ENCODE measurements around the gene GXYLT2.

GXYLT2 gene

GRCh38 chr3:72891053-72891855, 3.4 kb downstream of the GXYLT2 start:
- in situ Hi-C loops (cut with MboI; ENCODE audit: low sequenced_read_pairs) = no loop called here

- in situ Hi-C loops (cut with MboI; ENCODE audit: low sequenced_read_pairs) = no loop called here
Measured at GRCh38 chr3:72892081-72892775, 4.4 kb downstream of the GXYLT2 start.

- in situ Hi-C loops (cut with MboI; ENCODE audit: low sequenced_read_pairs) = no loop called here
Measured at GRCh38 chr3:72892870-72893269, 5.0 kb downstream of the GXYLT2 start.

- in situ Hi-C loops (cut with MboI; ENCODE audit: low sequenced_read_pairs) = no loop called here
Measured at GRCh38 chr3:72894976-72895552, 7.2 kb downstream of the GXYLT2 start.

GRCh38 chr3:72896996-72897757, 9.3 kb downstream of the GXYLT2 start:
- in situ Hi-C loops (cut with MboI; ENCODE audit: low sequenced_read_pairs) = no loop called here

- in situ Hi-C loops (cut with MboI; ENCODE audit: low sequenced_read_pairs) = no loop called here
Measured at GRCh38 chr3:72897758-72898007, 9.8 kb downstream of the GXYLT2 start.

GRCh38 chr3:72899349-72899765, 11.5 kb downstream of the GXYLT2 start:
- in situ Hi-C loops (cut with MboI; ENCODE audit: low sequenced_read_pairs) = no loop called here

- in situ Hi-C loops (cut with MboI; ENCODE audit: low sequenced_read_pairs) = no loop called here
Measured at GRCh38 chr3:72900048-72900447, 12.2 kb downstream of the GXYLT2 start.

- in situ Hi-C loops (cut with MboI; ENCODE audit: low sequenced_read_pairs) = no loop called here
Measured at GRCh38 chr3:72901840-72902239, 14.0 kb downstream of the GXYLT2 start.

- in situ Hi-C loops (cut with MboI; ENCODE audit: low sequenced_read_pairs) = no loop called here
Measured at GRCh38 chr3:72903004-72903403, 15.2 kb downstream of the GXYLT2 start.

GRCh38 chr3:72904163-72904562, 16.3 kb downstream of the GXYLT2 start:
- in situ Hi-C loops (cut with MboI; ENCODE audit: low sequenced_read_pairs) = no loop called here

- in situ Hi-C loops (cut with MboI; ENCODE audit: low sequenced_read_pairs) = no loop called here
Measured at GRCh38 chr3:72906154-72906553, 18.3 kb downstream of the GXYLT2 start.

GRCh38 chr3:72907131-72907711, 19.4 kb downstream of the GXYLT2 start:
- in situ Hi-C loops (cut with MboI; ENCODE audit: low sequenced_read_pairs) = no loop called here

GRCh38 chr3:72907731-72908620, 20.1 kb downstream of the GXYLT2 start:
- in situ Hi-C loops (cut with MboI; ENCODE audit: low sequenced_read_pairs) = no loop called here

- in situ Hi-C loops (cut with MboI; ENCODE audit: low sequenced_read_pairs) = no loop called here
Measured at GRCh38 chr3:72909591-72909990, 21.7 kb downstream of the GXYLT2 start.

- in situ Hi-C loops (cut with MboI; ENCODE audit: low sequenced_read_pairs) = no loop called here
Measured at GRCh38 chr3:72912532-72912931, 24.7 kb downstream of the GXYLT2 start.

- in situ Hi-C loops (cut with MboI; ENCODE audit: low sequenced_read_pairs) = no loop called here
Measured at GRCh38 chr3:72914383-72914782, 26.5 kb downstream of the GXYLT2 start.

- in situ Hi-C loops (cut with MboI; ENCODE audit: low sequenced_read_pairs) = no loop called here
Measured at GRCh38 chr3:72916250-72916649, 28.4 kb downstream of the GXYLT2 start.

GRCh38 chr3:72919520-72919919, 31.7 kb downstream of the GXYLT2 start:
- in situ Hi-C loops (cut with MboI; ENCODE audit: low sequenced_read_pairs) = no loop called here

- in situ Hi-C loops (cut with MboI; ENCODE audit: low sequenced_read_pairs) = no loop called here
Measured at GRCh38 chr3:72924055-72924454, 36.2 kb downstream of the GXYLT2 start.
